K562 (cell line): Measurements from ENCODE around the gene ANO4.

ENCODE experiments used
- BRCA1 ChIP-seq, 2 experiments: fragments of 450-650 bp in 1 of 2; sonication (generic) in 1 of 2; formaldehyde crosslinking in 1 of 2; IDR thresholded peaks; 2 replicates each; pipeline versions ENCODE4 v1.5.0 to v1.6.1; 2017 to 2020; ENCODE audit warnings: mild to moderate bottlenecking in 1 of 2, missing genetic modification reagents in 1 of 2
- BRD4 ChIP-seq: fragments of 200-600 bp; sonication (generic); IDR thresholded peaks from 2 replicates; pipeline ENCODE4 v1.6.1; 2017; ENCODE audit warnings: inconsistent platforms
- ELF4 ChIP-seq: fragments of 450-650 bp; formaldehyde crosslinking; IDR thresholded peaks from 2 replicates; pipeline ENCODE4 v1.4.0; 2022; ENCODE audit warnings: missing genetic modification characterization
- MYC ChIP-seq, 2 experiments: fragments of 250-450 bp in 1 of 2; sonication (Bioruptor Pico) in 1 of 2; IDR thresholded peaks; 2 replicates each; pipeline versions ENCODE4 v1.5.1 to v1.6.1; 2012 to 2021; ENCODE audit warnings: low read depth in 2 of 2, borderline replicate concordance in 1 of 2, improper control_type of control experiment in 1 of 2, low read length in 1 of 2, mild to moderate bottlenecking in 1 of 2, moderate library complexity in 1 of 2
- ZBTB43 ChIP-seq: sonication (generic); formaldehyde crosslinking; IDR thresholded peaks from 2 replicates; pipeline ENCODE4 v1.8.0; 2023; ENCODE audit warnings: mild to moderate bottlenecking, missing genetic modification reagents
- ZNF121 ChIP-seq: sonication (generic); formaldehyde crosslinking; conservative IDR thresholded peaks from 2 replicates; pipeline ENCODE4 v1.8.0; 2022; ENCODE audit warnings: missing genetic modification reagents
- TF ChIP-seq, protein P1 (sequence below), 3 experiments: IDR thresholded peaks in 2 of 3; conservative IDR thresholded peaks in 1 of 3; 2 replicates each; pipeline ENCODE4 v1.5.1; 2011 to 2012; ENCODE audit warnings: low read length in 3 of 3, mild to moderate bottlenecking in 3 of 3, control low read depth in 2 of 3, improper control_type of control experiment in 1 of 3, inconsistent platforms in 1 of 3, low read depth in 1 of 3, mixed read lengths in 1 of 3, moderate library complexity in 1 of 3; ENCODE audit not compliant: insufficient read depth in 2 of 3
- TF ChIP-seq, protein P2 (sequence below): IDR thresholded peaks from 2 replicates; pipeline ENCODE4 v1.6.1; 2016; ENCODE audit warnings: missing genetic modification characterization, missing compliant biosample characterization
- TF ChIP-seq, protein P3 (sequence below), 2 experiments: fragments of 450-650 bp in 1 of 2; sonication (generic) in 1 of 2; formaldehyde crosslinking in 1 of 2; IDR thresholded peaks in 1 of 2; conservative IDR thresholded peaks in 1 of 2; 2 replicates each; pipeline versions ENCODE4 v1.6.1 to v1.8.1; 2016 to 2023; ENCODE audit warnings: mild to moderate bottlenecking in 2 of 2, moderate library complexity in 2 of 2, inconsistent platforms in 1 of 2, missing genetic modification reagents in 1 of 2

- TF ChIP-seq BRD4 (no peak), ZBTB43 (no peak), ELF4 (no peak), ZNF121 (CRISPR knock-in tag) (no peak), MYC (IDR thresholded peaks at IDR 0.05; ENCODE audit: low read depth, low read length) (no peak), MYC (CRISPR knock-in tag; IDR thresholded peaks at IDR 0.05; ENCODE audit: borderline replicate concordance, low read depth) (no peak), BRCA1 (IDR thresholded peaks at IDR 0.05) (no peak), BRCA1 (CRISPR knock-in tag; IDR thresholded peaks at IDR 0.05) (no peak)
- TF ChIP-seq, protein P1, sequence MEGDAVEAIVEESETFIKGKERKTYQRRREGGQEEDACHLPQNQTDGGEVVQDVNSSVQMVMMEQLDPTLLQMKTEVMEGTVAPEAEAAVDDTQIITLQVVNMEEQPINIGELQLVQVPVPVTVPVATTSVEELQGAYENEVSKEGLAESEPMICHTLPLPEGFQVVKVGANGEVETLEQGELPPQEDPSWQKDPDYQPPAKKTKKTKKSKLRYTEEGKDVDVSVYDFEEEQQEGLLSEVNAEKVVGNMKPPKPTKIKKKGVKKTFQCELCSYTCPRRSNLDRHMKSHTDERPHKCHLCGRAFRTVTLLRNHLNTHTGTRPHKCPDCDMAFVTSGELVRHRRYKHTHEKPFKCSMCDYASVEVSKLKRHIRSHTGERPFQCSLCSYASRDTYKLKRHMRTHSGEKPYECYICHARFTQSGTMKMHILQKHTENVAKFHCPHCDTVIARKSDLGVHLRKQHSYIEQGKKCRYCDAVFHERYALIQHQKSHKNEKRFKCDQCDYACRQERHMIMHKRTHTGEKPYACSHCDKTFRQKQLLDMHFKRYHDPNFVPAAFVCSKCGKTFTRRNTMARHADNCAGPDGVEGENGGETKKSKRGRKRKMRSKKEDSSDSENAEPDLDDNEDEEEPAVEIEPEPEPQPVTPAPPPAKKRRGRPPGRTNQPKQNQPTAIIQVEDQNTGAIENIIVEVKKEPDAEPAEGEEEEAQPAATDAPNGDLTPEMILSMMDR (IDR thresholded peaks at IDR 0.05 in 2 of 3, conservative IDR thresholded peaks at IDR 0.05 in 1 of 3; ENCODE audit: insufficient read depth in 2 of 3, low read depth in 1 of 3, low read length in 3 of 3) = no peak
- TF ChIP-seq, protein P2, sequence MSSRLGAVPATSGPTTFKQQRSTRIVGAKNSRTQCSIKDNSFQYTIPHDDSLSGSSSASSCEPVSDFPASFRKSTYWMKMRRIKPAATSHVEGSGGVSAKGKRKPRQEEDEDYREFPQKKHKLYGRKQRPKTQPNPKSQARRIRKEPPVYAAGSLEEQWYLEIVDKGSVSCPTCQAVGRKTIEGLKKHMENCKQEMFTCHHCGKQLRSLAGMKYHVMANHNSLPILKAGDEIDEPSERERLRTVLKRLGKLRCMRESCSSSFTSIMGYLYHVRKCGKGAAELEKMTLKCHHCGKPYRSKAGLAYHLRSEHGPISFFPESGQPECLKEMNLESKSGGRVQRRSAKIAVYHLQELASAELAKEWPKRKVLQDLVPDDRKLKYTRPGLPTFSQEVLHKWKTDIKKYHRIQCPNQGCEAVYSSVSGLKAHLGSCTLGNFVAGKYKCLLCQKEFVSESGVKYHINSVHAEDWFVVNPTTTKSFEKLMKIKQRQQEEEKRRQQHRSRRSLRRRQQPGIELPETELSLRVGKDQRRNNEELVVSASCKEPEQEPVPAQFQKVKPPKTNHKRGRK = no peak
- TF ChIP-seq, protein P3, sequence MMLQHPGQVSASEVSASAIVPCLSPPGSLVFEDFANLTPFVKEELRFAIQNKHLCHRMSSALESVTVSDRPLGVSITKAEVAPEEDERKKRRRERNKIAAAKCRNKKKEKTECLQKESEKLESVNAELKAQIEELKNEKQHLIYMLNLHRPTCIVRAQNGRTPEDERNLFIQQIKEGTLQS (IDR thresholded peaks at IDR 0.05) = no peak
- TF ChIP-seq, protein P3 (CRISPR knock-in tag; conservative IDR thresholded peaks at IDR 0.05) = no peak
Measured at GRCh38 chr12:101001669-101002068, 207.1 kb downstream of the ANO4 start.
